ENCODE results near the gene TAOK3.
"Not testable (repeated sequence)": the region's sequence is repeated elsewhere in the genome, so short reads cannot be mapped to it uniquely, and the experiment has no call there.

TAOK3 gene

DNA sequence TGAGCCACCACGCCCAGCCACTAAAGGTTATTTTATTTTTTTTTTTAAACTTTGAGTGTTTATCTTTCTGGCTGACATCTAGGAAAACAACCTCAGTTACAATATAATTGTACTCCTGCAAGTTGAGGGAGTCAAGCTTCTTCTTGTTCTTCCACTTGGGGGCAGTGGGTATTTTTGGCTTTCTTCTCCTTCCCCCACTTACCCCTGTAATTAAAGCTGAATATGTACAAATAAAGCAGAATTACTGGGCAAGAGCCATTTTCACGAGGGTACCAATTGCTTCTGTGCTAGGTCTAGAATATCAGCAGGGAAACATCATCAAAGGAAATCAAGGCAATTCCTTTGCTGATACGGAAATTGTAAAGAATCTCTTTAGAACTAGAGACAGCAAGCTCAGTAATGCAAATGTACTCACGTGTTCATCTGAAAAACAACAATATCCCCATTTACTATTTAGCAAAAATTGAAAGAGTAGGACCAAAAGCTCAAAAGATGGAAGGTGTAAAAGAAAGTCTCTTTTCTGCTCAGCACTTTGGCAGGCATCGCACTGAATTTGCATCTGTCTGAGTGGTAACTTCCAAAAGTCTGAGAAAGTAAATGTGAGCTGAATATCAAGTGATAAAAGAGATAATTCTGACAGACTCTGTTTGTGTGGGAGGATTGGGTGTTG, 72.8 kb downstream of the TAOK3 start:
- DNase-seq (ENCODE audit: low read depth, low spot score): no peak

DNA sequence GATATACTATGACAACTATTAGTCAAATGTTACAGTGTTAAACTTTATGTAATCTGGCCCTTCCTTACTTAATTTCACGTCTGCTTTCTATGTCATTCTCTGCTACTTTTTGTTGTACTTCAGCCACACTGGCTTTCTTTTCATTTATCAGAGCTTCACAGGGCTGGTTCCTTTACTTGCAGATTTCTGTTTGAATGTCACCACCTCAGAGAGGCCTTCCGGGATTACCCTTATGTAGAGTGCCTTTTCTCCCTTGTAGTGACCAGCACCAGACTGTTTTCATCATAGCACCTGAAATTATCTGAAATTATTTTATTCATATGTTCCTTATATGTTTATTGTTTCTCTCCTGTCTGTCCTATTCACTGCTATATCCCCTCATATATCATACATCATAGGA, 75.4 kb downstream of the TAOK3 start:
- no peak for DNase-seq (ENCODE audit: low read depth, low spot score)

DNA sequence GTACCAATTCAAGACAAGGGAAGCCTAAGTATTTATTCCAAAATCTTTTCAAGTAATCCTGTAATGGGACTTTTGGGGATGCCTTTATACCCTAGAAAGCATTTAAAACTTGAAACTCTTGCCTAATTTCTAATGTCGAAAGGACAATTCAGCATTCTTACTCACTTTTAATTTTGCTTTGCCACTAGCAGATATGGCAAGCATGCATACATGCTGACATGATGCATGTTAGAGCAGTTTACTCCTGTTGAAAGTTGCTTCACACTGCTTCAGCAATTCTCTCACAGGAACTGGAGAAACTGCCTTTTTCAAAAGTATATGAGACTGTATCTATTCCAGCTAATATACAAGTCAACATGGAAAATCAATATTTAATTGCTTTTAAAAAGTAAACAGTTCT, 79.9 kb downstream of the TAOK3 start:
- DNase-seq (ENCODE audit: low read depth, low spot score): no peak

DNA sequence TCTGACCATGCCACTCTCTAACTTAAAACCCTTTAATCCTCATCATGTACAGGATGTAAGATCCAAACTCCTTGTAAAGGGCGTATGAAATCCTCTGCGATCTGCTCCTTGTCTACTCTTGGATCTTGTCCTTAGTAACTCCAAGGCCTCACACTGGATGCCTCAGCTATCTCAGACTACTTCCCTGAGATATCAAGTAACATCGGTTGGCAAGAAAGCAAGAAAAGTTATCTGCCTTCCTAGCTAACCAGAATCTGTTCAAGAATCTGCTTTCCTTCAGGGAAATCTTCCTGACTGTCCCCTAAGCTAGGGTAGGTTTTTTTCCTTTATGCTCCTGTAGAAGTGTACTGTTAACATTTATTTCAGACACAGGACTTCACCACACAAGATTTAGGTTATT, 82.6 kb downstream of the TAOK3 start:
- DNase-seq (ENCODE audit: low read depth, low spot score): no peak

GRCh38 chr12:118288174-118288573, 84.5 kb downstream of the TAOK3 start:
- no peak for DNase-seq (ENCODE audit: low read depth, low spot score)

GRCh38 chr12:118287728-118288127, 85.0 kb downstream of the TAOK3 start:
- no peak for DNase-seq (ENCODE audit: low read depth, low spot score)

GRCh38 chr12:118282767-118283166, 89.9 kb downstream of the TAOK3 start:
- DNase-seq (ENCODE audit: low read depth, low spot score): no peak

DNA sequence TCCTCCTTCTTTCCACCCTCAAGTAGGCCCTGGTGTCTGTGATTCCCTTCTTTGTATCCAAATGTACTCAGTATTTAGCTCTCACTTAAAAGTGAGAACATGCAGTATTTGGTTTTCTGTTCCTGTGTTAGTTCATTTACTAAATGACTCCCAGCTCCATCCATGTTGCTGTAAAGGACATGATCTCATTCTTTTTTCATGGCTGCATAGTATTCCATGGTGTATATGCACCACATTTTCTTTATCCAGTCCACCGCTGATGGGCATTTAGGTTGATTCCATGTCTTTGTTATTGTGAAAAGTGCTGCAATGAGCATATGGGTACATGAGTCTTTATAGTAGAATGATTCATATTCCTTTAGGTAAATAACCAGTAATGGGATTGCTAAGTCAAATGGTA, 94.4 kb downstream of the TAOK3 start:
- DNase-seq (ENCODE audit: low read depth, low spot score): not testable (repeated sequence)

GRCh38 chr12:118274066-118274465, 98.6 kb downstream of the TAOK3 start:
- DNase-seq (ENCODE audit: low read depth, low spot score): no peak

DNA sequence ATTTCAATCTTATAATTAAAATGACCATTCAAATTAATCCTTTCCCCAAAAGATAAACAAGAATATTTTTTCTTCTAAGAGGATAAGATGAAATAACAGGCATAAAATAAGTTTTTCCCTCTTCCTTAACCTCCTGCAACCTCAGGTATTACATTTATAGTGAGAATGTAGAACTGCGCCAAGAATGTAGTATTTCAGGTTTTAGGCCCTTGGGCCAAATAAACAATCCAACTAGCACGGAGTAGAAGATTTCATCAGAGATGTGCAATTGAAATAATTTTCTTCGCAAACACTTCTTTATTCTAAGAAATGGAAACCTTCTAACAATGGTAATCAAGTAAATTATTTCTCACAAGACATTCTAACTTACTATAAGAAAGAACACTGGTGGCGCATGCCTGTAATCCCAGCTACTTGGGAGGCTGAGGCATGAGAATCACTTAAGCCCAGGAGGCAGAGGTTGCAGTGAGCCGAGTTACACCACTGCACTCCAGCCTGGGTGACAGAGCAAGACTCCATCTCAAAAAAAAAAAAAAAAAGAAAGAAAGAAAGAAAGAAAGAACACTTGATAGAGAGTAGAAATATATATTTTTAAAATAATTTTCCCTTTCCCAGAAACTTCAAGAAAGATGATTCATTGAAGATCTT, 100.8 kb downstream of the TAOK3 start:
- no peak for DNase-seq (ENCODE audit: low read depth, low spot score)

- DNase-seq (ENCODE audit: low read depth, low spot score): no peak
Observed at GRCh38 chr12:118271183-118271582, 101.5 kb downstream of the TAOK3 start.

- DNase-seq (ENCODE audit: low read depth, low spot score): no peak
Observed at GRCh38 chr12:118269806-118270205, 102.9 kb downstream of the TAOK3 start.

DNA sequence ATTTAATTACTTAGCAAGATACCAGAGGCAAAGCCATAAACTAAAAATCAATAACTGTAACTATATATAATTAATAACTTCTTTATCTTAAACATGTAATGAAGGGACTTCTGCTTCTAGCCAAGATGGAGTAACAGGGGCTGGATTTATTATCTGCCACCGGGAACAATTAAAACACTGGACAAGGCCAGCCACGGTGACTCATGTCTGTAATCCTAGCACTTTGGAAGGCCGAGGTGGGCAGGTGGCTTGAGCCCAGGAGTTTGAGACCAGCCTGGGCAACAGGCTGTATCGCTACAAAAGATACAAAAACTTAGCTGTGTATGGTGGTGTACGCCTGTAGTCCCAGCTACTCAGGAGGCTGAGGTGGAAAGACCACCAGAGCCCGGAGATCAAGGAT, 113.6 kb downstream of the TAOK3 start:
- no peak for DNase-seq (ENCODE audit: low read depth, low spot score)

- DNase-seq (ENCODE audit: low read depth, low spot score): no peak
Observed at GRCh38 chr12:118256352-118256751, 116.4 kb downstream of the TAOK3 start.

DNA sequence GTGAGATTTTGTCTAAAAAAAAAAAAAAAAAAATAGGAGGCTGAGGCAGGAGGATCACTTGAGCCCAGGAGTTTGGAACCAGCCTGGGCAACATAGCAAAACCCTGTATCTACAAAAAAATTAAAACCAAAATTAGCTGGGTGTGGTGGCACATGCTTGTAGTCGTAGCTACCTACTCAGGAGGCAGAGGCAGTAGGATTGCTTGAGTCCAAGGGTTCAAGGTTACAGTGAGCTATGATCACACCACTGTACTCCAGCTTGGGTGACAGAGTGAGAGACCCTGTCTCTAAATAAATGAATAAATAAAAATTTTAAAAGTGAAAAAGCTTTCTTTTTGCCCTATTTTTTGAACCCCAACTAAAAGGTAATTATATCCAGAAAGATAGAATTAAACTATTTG, 123.2 kb downstream of the TAOK3 start:
- DNase-seq (ENCODE audit: low read depth, low spot score): no peak

DNA sequence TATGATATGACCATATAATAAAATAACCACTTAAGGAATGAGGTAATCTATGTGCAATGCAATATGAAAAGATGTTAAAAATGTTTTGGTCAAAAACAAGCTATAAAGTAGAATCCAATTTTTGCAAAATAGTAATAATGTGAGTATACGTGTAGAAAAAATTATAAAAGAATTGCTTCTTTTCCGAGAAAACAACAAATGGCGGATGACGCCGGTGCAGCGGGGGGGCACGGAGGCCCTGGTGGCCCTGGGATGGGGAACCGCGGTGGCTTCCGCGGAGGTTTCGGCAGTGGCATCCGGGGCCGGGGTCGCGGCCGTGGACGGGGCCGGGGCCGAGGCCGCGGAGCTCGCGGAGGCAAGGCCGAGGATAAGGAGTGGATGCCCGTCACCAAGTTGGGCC, 126.8 kb downstream of the TAOK3 start:
- DNase-seq (ENCODE audit: low read depth, low spot score): not testable (repeated sequence)

DNA sequence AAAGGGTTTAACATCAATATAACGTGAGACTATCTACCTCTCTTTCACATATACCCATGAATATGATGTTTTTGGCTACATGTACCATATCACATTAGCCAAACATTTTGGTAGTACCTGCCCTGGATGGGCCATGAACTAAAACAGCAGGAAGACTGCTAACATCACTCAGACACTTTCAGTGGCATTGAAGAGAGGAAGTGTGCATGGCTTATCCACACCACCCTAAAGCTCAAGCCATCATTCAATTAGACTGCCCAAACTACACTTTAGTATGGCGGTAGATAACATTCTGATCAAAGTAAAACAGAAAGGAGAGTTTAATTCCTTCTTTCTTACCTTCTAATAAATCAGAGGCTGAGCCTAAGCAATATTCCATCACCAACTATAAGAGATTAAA, 133.8 kb downstream of the TAOK3 start:
- no peak for DNase-seq (ENCODE audit: low read depth, low spot score)

GRCh38 chr12:118237908-118238307, 134.8 kb downstream of the TAOK3 start:
- DNase-seq (ENCODE audit: low read depth, low spot score): no peak

GRCh38 chr12:118237052-118237665, 135.5 kb downstream of the TAOK3 start:
- no peak for DNase-seq (ENCODE audit: low read depth, low spot score)

GRCh38 chr12:118220702-118221101, 152.0 kb downstream of the TAOK3 start:
- no peak for DNase-seq (ENCODE audit: low read depth, low spot score)

DNA sequence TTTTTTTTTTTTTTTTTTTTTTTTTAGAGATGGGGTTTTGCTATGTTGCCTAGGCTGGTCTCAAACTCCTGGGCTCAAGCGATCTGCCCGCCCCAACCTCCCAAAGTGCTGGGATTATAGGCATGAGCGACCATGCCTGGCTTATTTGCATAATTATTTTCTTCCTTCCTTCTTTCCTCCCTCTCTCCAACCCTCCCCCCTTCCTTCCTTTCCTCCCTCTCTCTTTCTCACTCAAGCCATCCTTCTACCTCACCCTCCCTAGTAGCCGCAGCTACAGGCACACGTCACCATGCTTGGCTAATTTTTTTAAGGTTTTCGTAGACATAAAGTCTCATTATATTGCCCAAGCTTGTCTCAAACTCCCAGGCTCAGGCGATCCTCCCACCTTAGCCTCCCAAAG, 152.9 kb downstream of the TAOK3 start:
- DNase-seq (ENCODE audit: low read depth, low spot score): no peak

- DNase-seq (ENCODE audit: low read depth, low spot score): no peak
Observed at GRCh38 chr12:118219106-118219505, 153.6 kb downstream of the TAOK3 start.

DNA sequence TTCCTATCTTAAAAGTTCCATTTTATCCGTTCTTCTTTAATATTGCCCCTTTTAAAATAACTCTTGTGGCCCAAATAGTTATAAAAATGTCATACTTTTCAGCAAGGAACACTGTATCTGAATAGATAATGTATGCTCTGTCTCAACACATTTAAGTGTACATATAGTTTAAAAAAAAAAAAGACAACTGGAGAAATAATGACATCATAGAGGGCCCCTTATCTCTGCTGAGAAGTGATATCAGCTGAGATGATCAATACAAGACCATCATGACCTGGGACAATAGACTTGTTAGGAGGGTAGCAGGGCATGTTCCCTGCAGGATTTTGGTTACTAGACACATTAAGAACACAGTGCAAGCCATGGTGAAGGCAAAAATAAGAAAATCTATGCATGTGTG, 159.3 kb downstream of the TAOK3 start:
- DNase-seq (ENCODE audit: low read depth, low spot score): no peak
